Smooth muscle cell (in vitro differentiated cells): ENCODE data around the gene DZANK1. TPM values are rescaled to one million over a fixed set of nuclear protein-coding genes. Genes with fewer than 3 reads are reported as not detected.
"Not testable (repeated sequence)": the region's sequence is repeated elsewhere in the genome, so short reads cannot be mapped to it uniquely, and the experiment has no call there.

Experiments used
- DNase-seq: peaks from one replicate; lab custom pipeline; 2025; ENCODE audit not compliant: unreplicated experiment; lab: John Stamatoyannopoulos, UW
- H2AFZ ChIP-seq: fragments of 200-600 bp; sonication (generic); 2 replicates; pipeline ENCODE4 v1.6.0; 2016; ENCODE audit warnings: antibody characterized with exemption, low read depth, mild to moderate bottlenecking
- H3F3A ChIP-seq: fragments of 200-600 bp; sonication (generic); 2 replicates; pipeline ENCODE4 v1.6.0; 2017; ENCODE audit warnings: antibody characterized with exemption, low read depth
- H3K27ac ChIP-seq: fragments of 200-600 bp; sonication (generic); 2 replicates; pipeline ENCODE4 v1.5.1; 2016; ENCODE audit warnings: low read depth, mild to moderate bottlenecking
- H3K27me3 ChIP-seq: fragments of 200-600 bp; sonication (generic); 2 replicates; pipeline ENCODE4 v1.6.1; 2016; ENCODE audit warnings: low read depth, mild to moderate bottlenecking
- H3K36me3 ChIP-seq: fragments of 200-600 bp; sonication (generic); 2 replicates; pipeline ENCODE4 v1.5.1; 2016; ENCODE audit warnings: low read depth
- H3K4me1 ChIP-seq: fragments of 200-600 bp; sonication (generic); 2 replicates; pipeline ENCODE4 v1.5.1; 2016; ENCODE audit warnings: low read depth
- H3K4me2 ChIP-seq: fragments of 200-600 bp; sonication (generic); 2 replicates; pipeline ENCODE4 v1.6.0; 2016; ENCODE audit warnings: mild to moderate bottlenecking
- H3K4me3 ChIP-seq: fragments of 200-600 bp; sonication (generic); 2 replicates; pipeline ENCODE4 v1.5.1; 2016; ENCODE audit warnings: mild to moderate bottlenecking
- H3K79me2 ChIP-seq: fragments of 200-600 bp; sonication (generic); 2 replicates; pipeline ENCODE4 v1.6.0; 2016; ENCODE audit warnings: low read depth, mild to moderate bottlenecking
- H3K9ac ChIP-seq: fragments of 200-600 bp; sonication (generic); 2 replicates; pipeline ENCODE4 v1.6.0; 2016; ENCODE audit warnings: low read depth
- H3K9me3 ChIP-seq: fragments of 200-600 bp; sonication (generic); replicated peaks from 2 replicates; pipeline ENCODE4 v1.5.1; 2016; ENCODE audit warnings: low read depth
- H4K20me1 ChIP-seq: fragments of 200-600 bp; sonication (generic); 2 replicates; pipeline ENCODE4 v1.6.0; 2016; ENCODE audit warnings: low read depth
- WGBS: methylation state at CpG from one replicate; pipeline ENCODE4 v1.1.7; 2016; ENCODE audit warnings: low lambda C conversion rate; 5-methylcytosine and 5-hydroxymethylcytosine counted together
- polyA plus RNA-seq: library from polyadenylated mRNA; unstranded; fragments of >200 nt; fragmentation: Nextera tagmentation; extraction: Ambion mirVana; gene quantifications from 2 replicates; pipeline ENCODE4 v1.2.1, GENCODE V29; 2016
- total RNA-seq: library from RNA; depleted of rRNA; stranded (reverse); fragments of >200 nt; gene quantifications from 2 replicates; pipeline ENCODE4 v1.2.3, GENCODE V29; 2014
- TF ChIP-seq, protein P1 (sequence below): fragments of 200-600 bp; sonication (generic); IDR thresholded peaks from 2 replicates; pipeline ENCODE4 v1.5.1; 2017; ENCODE audit warnings: borderline replicate concordance, mild to moderate bottlenecking, antibody characterized with exemption; ENCODE audit not compliant: insufficient read depth, poor library complexity, severe bottlenecking

DZANK1 gene
- total and polyA plus RNA-seq, 2 experiments from 2014 or later: 2.5 to 2.9 TPM

DNA sequence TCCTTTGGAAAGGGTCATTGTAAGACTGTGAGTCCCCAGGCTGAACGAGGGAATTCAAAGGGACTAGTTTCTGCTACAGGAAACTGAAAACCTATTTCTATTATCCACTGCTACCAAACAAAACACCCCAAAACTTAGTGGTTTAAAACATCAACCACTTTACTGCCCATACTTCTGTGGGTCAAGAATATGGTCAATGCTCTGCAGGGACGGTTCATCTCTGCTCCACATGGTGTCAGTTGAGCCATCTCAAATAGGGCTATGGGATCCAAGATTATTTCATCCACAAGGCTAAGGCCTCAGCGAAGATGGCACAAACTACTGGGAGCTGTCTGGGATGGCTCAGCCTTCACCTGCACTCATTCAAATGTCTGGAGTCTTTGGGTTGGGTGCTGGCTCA, 65.5 kb downstream of the DZANK1 start:
- no peak overlapping the region for H3K4me3 ChIP-seq
- no peaks in the 10 kb centered on the region for H3K9me3 ChIP-seq
- H2AFZ ChIP-seq: no peak overlapping the region
- TF ChIP-seq, protein P1, sequence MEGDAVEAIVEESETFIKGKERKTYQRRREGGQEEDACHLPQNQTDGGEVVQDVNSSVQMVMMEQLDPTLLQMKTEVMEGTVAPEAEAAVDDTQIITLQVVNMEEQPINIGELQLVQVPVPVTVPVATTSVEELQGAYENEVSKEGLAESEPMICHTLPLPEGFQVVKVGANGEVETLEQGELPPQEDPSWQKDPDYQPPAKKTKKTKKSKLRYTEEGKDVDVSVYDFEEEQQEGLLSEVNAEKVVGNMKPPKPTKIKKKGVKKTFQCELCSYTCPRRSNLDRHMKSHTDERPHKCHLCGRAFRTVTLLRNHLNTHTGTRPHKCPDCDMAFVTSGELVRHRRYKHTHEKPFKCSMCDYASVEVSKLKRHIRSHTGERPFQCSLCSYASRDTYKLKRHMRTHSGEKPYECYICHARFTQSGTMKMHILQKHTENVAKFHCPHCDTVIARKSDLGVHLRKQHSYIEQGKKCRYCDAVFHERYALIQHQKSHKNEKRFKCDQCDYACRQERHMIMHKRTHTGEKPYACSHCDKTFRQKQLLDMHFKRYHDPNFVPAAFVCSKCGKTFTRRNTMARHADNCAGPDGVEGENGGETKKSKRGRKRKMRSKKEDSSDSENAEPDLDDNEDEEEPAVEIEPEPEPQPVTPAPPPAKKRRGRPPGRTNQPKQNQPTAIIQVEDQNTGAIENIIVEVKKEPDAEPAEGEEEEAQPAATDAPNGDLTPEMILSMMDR: no peak
- no peaks in the 10 kb centered on the region for H3K79me2 ChIP-seq
- DNase-seq: no peak
- H3K36me3 ChIP-seq: no peaks in the 10 kb centered on the region
- WGBS: 94% methylated on average over 3 of the region's 3 CpGs
- H3K27ac ChIP-seq: no peak overlapping the region
- no peaks in the 10 kb centered on the region for H3K4me1 ChIP-seq
- no peak overlapping the region for H3K4me2 ChIP-seq
- H3F3A ChIP-seq: no peaks in the 10 kb centered on the region
- H4K20me1 ChIP-seq: no peaks in the 10 kb centered on the region
- no peaks in the 10 kb centered on the region for H3K27me3 ChIP-seq
- no peak overlapping the region for H3K9ac ChIP-seq

DNA sequence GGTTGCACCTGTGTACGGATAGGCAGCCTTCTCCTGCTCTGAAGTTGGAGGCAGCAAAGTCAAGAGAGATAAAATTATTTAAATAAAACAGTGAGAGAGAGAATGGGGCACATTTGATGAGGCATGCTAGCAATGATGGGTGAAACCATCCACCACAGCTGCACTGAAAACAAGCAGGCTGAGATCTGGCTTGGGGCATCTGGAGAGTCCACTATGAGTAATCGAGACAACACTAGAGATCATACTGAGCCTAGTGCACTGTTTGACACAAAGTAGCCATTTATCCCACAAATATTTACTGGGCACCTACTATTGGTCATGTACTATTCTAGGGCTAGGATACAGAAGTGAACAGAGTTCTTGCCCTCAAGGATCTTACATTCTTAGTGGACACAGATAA, 66.4 kb downstream of the DZANK1 start:
- Histone ChIP-seq H3K4me1 (no peaks in the 10 kb centered on the region), H3K27ac (no peak overlapping the region), H3K9me3 (no peaks in the 10 kb centered on the region), H3K4me3 (no peak overlapping the region), H3K79me2 (no peaks in the 10 kb centered on the region), H3K36me3 (no peaks in the 10 kb centered on the region), H3F3A (no peaks in the 10 kb centered on the region), H3K27me3 (no peaks in the 10 kb centered on the region), H4K20me1 (no peaks in the 10 kb centered on the region), H3K4me2 (no peak overlapping the region), H3K9ac (no peak overlapping the region), H2AFZ (no peak overlapping the region)
- TF ChIP-seq, protein P1: no peak
- DNase-seq: no peak
- 100% methylated on average over 2 of the region's 2 CpGs for WGBS

DNA sequence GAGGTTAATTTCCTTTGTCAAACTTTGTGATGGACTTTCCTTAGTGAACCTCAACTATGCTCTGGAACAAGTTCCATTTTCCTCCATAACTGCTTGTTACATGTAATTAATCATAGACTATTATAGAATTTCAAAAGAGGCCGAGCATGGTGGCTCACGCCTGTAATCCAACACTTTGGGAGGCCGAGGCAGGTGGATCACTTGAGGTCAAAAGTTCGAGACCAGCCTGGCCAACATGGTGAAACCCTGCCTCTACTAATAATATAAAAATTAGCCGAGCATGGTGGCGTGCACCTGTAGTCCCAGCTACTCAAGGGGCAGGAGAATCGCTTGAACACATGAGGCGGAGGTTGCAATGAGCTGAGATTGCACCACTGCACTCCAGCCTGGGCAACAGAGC, 68.1 kb downstream of the DZANK1 start:
- H3F3A ChIP-seq, H3K27me3 ChIP-seq, H3K79me2 ChIP-seq, H3K9me3 ChIP-seq, H3K4me2 ChIP-seq, H3K27ac ChIP-seq, DNase-seq, H3K4me3 ChIP-seq, H3K9ac ChIP-seq, H3K36me3 ChIP-seq, H3K4me1 ChIP-seq, H4K20me1 ChIP-seq, H2AFZ ChIP-seq: not testable (repeated sequence)
- WGBS: 96% methylated on average over 8 of the region's 8 CpGs

DNA sequence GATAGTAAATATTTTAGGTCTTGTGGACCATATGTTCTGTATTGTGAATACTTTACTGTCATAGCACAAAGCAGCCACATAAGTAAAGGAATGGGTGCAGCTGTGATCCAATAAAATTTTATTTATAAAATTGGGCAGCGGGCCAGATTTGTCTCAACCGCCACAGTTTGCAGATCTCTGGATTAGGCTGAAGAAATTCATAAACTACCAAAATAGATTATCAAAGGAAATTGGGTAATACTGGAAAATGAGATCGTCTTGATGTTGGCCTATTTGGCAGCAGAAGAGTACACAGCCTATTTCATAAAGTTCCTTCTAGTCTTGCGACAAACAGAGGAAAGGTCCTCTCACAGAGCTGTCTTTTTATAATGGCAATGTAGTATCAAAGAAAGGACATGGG, 69.8 kb downstream of the DZANK1 start:
- no peaks in the 10 kb centered on the region for H3K27me3 ChIP-seq

More for the DNA sequence above, 69.8 kb downstream of the DZANK1 start:
- H4K20me1 ChIP-seq: no peaks in the 10 kb centered on the region
- H2AFZ ChIP-seq: no peak overlapping the region
- WGBS: 86% methylated on average over 4 of the region's 4 CpGs
- H3K9ac ChIP-seq: no peak overlapping the region
- no peak overlapping the region for H3K27ac ChIP-seq
- H3F3A ChIP-seq: no peaks in the 10 kb centered on the region
- H3K9me3 ChIP-seq: no peaks in the 10 kb centered on the region
- DNase-seq: no peak
- H3K36me3 ChIP-seq: no peaks in the 10 kb centered on the region
- no peak overlapping the region for H3K4me3 ChIP-seq
- H3K4me1 ChIP-seq: no peaks in the 10 kb centered on the region
- TF ChIP-seq, protein P1: no peak
- H3K79me2 ChIP-seq: no peaks in the 10 kb centered on the region
- H3K4me2 ChIP-seq: no peak overlapping the region
